ENCODE data around the gene DNAJB5. TPM values are rescaled to one million over a fixed set of nuclear protein-coding genes. Genes with fewer than 3 reads are reported as not detected.
"Not testable (repeated sequence)": the region's sequence is repeated elsewhere in the genome, so short reads cannot be mapped to it uniquely, and the experiment has no call there.

The DNAJB5 gene
- total RNA-seq, 2 donors from 2014 or later = 19.8 to 40.1 TPM

- no peak overlapping the region for H3K9ac ChIP-seq (ENCODE audit: extremely low read depth, low read length, poor library complexity, severe bottlenecking)
- H3K27me3 Mint-ChIP-seq (ENCODE audit: insufficient read depth) = no peaks in the 10 kb centered on the region
- no peak overlapping the region for H3K4me3 ChIP-seq (ENCODE audit: low read length)
- H3K4me1 Mint-ChIP-seq = peaks cover 70% of the 10 kb centered on the region
- peaks cover 12% of the 10 kb centered on the region for H3K36me3 Mint-ChIP-seq (ENCODE audit: low read depth)
- TF ChIP-seq CTCF (conservative IDR thresholded peaks at IDR 0.05) = no peak
- no peak for DNase-seq
- H3K4me3 Mint-ChIP-seq = no peak overlapping the region
- WGBS, 2 experiments (ENCODE audit: insufficient coverage in 1 of 2, insufficient read length in 1 of 2) = 85 to 92% methylated on average over 2 of the region's 2 CpGs
- peaks cover 1% of the 10 kb centered on the region for H3K9me3 ChIP-seq (ENCODE audit: control insufficient read depth, low read length)
- no peaks in the 10 kb centered on the region for H3K27me3 ChIP-seq (ENCODE audit: control insufficient read depth, insufficient read depth, low read length, poor library complexity, severe bottlenecking)
- peaks cover 10% of the 10 kb centered on the region for H3K36me3 ChIP-seq (ENCODE audit: control insufficient read depth, insufficient read depth, low read length)
- H3K27ac ChIP-seq (ENCODE audit: low read depth, low read length) = no peak overlapping the region
- H3K9me3 Mint-ChIP-seq = peaks cover 4% of the 10 kb centered on the region
- H3K4me1 ChIP-seq (ENCODE audit: control insufficient read depth, insufficient read depth, low read length) = peaks cover 28% of the 10 kb centered on the region
- H3K27ac Mint-ChIP-seq = peak overlapping the region; percentile 92
Observed at GRCh38 chr9:35001803-35002502, 12.4 kb downstream of the DNAJB5 start.

GRCh38 chr9:35002623-35003022 is 13.1 kb downstream of the DNAJB5 start:
- peaks cover 14% of the 10 kb centered on the region for H3K36me3 Mint-ChIP-seq (ENCODE audit: low read depth)
- H3K9me3 Mint-ChIP-seq = peaks cover 11% of the 10 kb centered on the region
- H3K4me3 Mint-ChIP-seq = peak overlapping the region; percentile 62
- Histone ChIP-seq H3K9ac (ENCODE audit: extremely low read depth, low read length, poor library complexity, severe bottlenecking) (no peak overlapping the region), H3K36me3 (ENCODE audit: control insufficient read depth, insufficient read depth, low read length) (peaks cover 3% of the 10 kb centered on the region), H3K27me3 (ENCODE audit: control insufficient read depth, insufficient read depth, low read length, poor library complexity, severe bottlenecking) (no peaks in the 10 kb centered on the region), H3K4me3 (ENCODE audit: low read length) (no peak overlapping the region), H3K27ac (ENCODE audit: low read depth, low read length) (no peak overlapping the region), H3K4me1 (ENCODE audit: control insufficient read depth, insufficient read depth, low read length) (peaks cover 24% of the 10 kb centered on the region), H3K9me3 (ENCODE audit: control insufficient read depth, low read length) (peaks cover 8% of the 10 kb centered on the region)
- peak overlapping the region; percentile 92 for H3K27ac Mint-ChIP-seq
- H3K4me1 Mint-ChIP-seq = peaks cover 64% of the 10 kb centered on the region
- TF ChIP-seq CTCF (conservative IDR thresholded peaks at IDR 0.05) = no peak
- H3K27me3 Mint-ChIP-seq (ENCODE audit: insufficient read depth) = no peaks in the 10 kb centered on the region
- no peak for DNase-seq

- H3K36me3 ChIP-seq (ENCODE audit: control insufficient read depth, insufficient read depth, low read length) = peaks cover 10% of the 10 kb centered on the region
- H3K9me3 ChIP-seq (ENCODE audit: control insufficient read depth, low read length) = peaks cover 13% of the 10 kb centered on the region
- H3K4me3 ChIP-seq (ENCODE audit: low read length) = peak overlapping the region; percentile 77
- H3K27me3 ChIP-seq (ENCODE audit: control insufficient read depth, insufficient read depth, low read length, poor library complexity, severe bottlenecking); H3K27me3 Mint-ChIP-seq (ENCODE audit: insufficient read depth); H3K27ac ChIP-seq (ENCODE audit: low read depth, low read length); DNase-seq: not testable (repeated sequence)
- H3K4me1 ChIP-seq (ENCODE audit: control insufficient read depth, insufficient read depth, low read length) = peaks cover 20% of the 10 kb centered on the region
- peak overlapping the region; percentile 55 for H3K9ac ChIP-seq (ENCODE audit: extremely low read depth, low read length, poor library complexity, severe bottlenecking)
- H3K36me3 Mint-ChIP-seq (ENCODE audit: low read depth) = peaks cover 30% of the 10 kb centered on the region
- H3K9me3 Mint-ChIP-seq = peaks cover 28% of the 10 kb centered on the region
- H3K4me3 Mint-ChIP-seq = peak overlapping the region; percentile 62
- WGBS, 2 experiments (ENCODE audit: insufficient coverage in 1 of 2, insufficient read length in 1 of 2) = 77 to 82% methylated on average over 10 to 14 of the region's 14 CpGs
- peak overlapping the region; percentile 92 for H3K27ac Mint-ChIP-seq
- peaks cover 65% of the 10 kb centered on the region for H3K4me1 Mint-ChIP-seq
Observed at GRCh38 chr9:35004299-35004698, 14.8 kb downstream of the DNAJB5 start.

Measured in endodermal cell (in vitro differentiated cells).